ENCODE data around the gene KRTAP12-3. TPM values are rescaled to one million over a fixed set of nuclear protein-coding genes. Genes with fewer than 3 reads are reported as not detected.
"Not testable (repeated sequence)": the region's sequence is repeated elsewhere in the genome, so short reads cannot be mapped to it uniquely, and the experiment has no call there.

Gene KRTAP12-3
- polyA plus RNA-seq, 3 donors from 2014 or later, result 1.3 TPM; not detected in 2

DNA sequence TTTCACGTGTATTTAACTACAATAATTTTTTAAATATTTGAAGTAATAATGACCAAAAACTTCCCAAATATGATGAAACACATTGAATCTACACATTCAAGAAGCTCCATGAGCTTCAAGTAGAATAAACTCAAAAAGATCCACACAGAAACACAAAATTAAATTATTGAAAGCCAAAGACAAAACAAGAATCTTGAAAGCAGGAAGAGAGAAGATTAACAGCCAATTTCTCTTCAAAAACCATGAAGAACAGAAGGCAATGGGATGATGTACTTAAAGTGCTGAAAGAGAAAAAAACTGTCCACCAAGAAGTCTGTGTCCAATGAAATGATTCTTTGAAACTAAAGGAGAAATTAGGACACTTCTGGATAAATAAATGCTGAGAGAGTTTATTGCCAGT lies 25.7 kb upstream of the KRTAP12-3 start:
- Mint-ChIP-seq H3K4me1 (peaks cover 31 to 34% of the 10 kb centered on the region in 2 donors), H3K27me3 (ENCODE audit: low read depth in 3 of 3) (peaks cover 2 to 10% (median 8%) of the 10 kb centered on the region in 3 donors), H3K27ac (peak overlapping the region in 1 of 6 donors; percentile 68), H3K9me3 (peaks cover 22 to 39% (median 33%) of the 10 kb centered on the region in 6 donors), H3K36me3 (peaks cover 21 to 30% (median 24%) of the 10 kb centered on the region in 3 donors), H3K4me3 (peak overlapping the region in 1 of 5 donors; percentile 44)
- no peak for DNase-seq

DNA sequence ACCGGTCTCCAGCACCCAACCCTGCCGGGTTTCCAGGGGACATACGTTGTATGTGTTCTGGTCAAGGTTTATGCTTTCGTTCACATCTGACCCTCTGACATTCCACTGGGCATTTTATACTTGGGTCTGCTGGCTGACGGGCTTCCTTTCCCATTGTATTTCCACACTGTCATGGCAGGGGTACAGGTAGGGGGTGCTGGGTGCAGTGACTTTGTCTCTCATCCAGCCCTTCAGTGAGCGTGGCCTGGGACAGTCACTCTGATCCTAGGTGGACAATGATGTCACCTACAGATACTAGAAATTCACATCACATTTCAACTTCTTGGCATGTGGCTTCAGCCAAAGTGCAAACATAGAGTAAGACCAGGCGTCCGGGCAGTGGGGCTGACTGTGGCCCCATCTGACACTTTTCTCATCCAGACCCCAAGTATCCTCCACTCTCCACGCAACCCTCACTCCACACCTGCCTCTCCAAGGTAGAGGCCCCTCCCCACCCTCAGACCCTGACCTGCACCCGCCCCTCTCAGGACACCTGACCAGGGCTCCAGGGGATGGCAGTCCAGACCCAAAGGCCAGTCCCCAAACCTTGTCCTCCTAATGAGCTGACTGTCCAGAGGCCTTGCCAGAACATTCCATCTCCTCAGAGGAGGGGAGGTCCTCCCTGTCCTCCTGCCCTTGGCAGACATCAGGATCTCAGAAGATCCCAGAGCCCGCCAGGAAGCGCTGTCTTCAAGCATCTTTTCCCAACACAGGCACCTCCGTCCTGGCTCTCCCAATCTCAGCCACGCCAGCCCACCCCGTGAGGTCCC lies 21.3 kb upstream of the KRTAP12-3 start:
- Mint-ChIP-seq H3K27me3 (ENCODE audit: low read depth in 3 of 3) (peaks cover 3 to 15% (median 7%) of the 10 kb centered on the region in 3 donors), H3K27ac (peak overlapping the region in 1 of 6 donors; percentile 6), H3K36me3 (peaks cover 15 to 19% (median 19%) of the 10 kb centered on the region in 3 donors), H3K4me3 (no peak overlapping the region), H3K9me3 (peaks cover 16 to 27% (median 17%) of the 10 kb centered on the region in 6 donors), H3K4me1 (peaks cover 0 to 2% of the 10 kb centered on the region in 2 donors)
- DNase-seq, result no peak

DNA sequence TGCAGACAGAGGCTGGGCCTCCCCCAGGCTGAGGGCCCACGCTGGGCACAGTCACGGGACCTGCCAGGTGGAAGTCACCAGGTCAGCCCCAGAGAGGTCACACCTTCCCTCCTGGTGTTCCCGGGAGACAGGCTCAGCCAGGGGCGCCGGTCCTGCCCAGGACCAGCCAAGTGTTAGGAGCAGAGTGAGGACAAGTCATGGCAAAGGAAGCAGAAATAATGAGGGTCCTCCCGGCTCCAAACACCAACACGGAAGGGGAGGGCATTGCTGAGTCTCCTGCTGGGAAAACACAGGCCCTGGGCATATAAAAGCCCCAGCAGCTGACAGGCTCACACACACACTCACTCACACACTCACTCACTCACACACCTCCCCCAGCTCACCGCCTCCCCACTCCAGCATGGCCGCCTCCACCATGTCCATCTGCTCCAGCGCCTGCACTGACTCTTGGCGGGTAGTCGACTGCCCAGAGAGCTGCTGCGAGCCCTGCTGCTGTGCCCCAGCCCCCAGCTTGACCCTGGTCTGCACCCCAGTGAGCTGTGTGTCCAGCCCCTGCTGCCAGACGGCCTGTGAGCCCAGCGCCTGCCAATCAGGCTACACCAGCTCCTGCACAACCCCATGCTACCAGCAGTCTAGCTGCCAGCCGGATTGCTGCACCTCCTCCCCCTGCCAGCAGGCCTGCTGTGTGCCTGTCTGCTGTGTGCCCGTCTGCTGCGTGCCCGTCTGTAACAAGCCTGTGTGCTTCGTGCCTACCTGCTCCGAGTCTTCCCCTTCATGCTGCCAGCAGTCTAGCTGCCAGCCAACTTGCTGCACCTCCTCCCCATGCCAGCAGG lies 20.5 kb upstream of the KRTAP12-3 start, which contains the start of gene KRTAP10-10:
Gene KRTAP10-10, plus strand, starts transcription at position 339 of the 833 bp plus-strand sequence. Its CDS starts 62 bp downstream, at position 401.
- H3K4me3 Mint-ChIP-seq, result no peak within 1 kb of the TSS

DNA sequence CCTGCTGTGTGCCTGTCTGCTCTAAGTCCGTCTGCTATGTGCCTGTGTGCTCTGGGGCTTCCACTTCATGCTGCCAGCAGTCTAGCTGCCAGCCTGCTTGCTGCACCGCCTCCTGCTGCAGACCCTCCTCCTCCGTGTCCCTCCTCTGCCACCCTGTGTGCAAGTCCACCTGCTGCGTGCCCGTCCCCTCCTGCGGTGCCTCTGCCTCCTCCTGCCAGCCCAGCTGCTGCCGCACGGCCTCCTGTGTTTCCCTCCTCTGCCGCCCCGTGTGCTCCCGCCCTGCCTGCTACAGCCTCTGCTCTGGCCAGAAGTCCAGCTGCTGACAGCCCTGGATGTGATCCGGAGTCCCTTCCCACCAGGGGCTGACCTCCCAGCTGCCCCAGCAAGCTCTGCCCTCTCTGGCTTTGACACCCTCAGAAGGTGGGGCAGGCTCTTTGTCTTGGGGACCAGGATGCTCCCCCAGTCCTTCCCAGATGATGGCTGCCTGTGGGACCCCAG lies 19.8 kb upstream of the KRTAP12-3 start:
- Mint-ChIP-seq H3K27me3 (ENCODE audit: low read depth in 3 of 3) (peaks cover 1 to 15% (median 7%) of the 10 kb centered on the region in 3 donors), H3K9me3 (peaks cover 4 to 15% (median 8%) of the 10 kb centered on the region in 6 donors), H3K27ac (peak overlapping the region in 1 of 6 donors; percentile 78)
- H3K4me3 Mint-ChIP-seq, DNase-seq, H3K36me3 Mint-ChIP-seq, H3K4me1 Mint-ChIP-seq: not testable (repeated sequence)

More for the DNA sequence above, 20.5 kb upstream of the KRTAP12-3 start, which contains the start of gene KRTAP10-10:
- peaks cover 0 to 2% of the 10 kb centered on the region in 2 donors for H3K4me1 Mint-ChIP-seq
- H3K27ac Mint-ChIP-seq, result peak within 1 kb of the TSS in 2 of 6 donors; percentile 6 to 78
- peaks cover 9 to 19% (median 10%) of the 10 kb centered on the region in 6 donors for H3K9me3 Mint-ChIP-seq
- peaks cover 3 to 15% (median 7%) of the 10 kb centered on the region in 3 donors for H3K27me3 Mint-ChIP-seq (ENCODE audit: low read depth in 3 of 3)
- H3K36me3 Mint-ChIP-seq, result peaks cover 6 to 12% (median 11%) of the 10 kb centered on the region in 3 donors
- DNase-seq, result no peak

GRCh38 chr21:44638506-44639330 lies 19.0 kb upstream of the KRTAP12-3 start:
- H3K4me1 Mint-ChIP-seq, DNase-seq, H3K27ac Mint-ChIP-seq, H3K4me3 Mint-ChIP-seq, H3K36me3 Mint-ChIP-seq: not testable (repeated sequence)
- H3K9me3 Mint-ChIP-seq, result peaks cover 1 to 15% (median 7%) of the 10 kb centered on the region in 6 donors
- peaks cover 1 to 15% (median 11%) of the 10 kb centered on the region in 3 donors for H3K27me3 Mint-ChIP-seq (ENCODE audit: low read depth in 3 of 3)

GRCh38 chr21:44639331-44639655 lies 18.4 kb upstream of the KRTAP12-3 start:
- Mint-ChIP-seq H3K9me3 (peaks cover 3 to 21% (median 11%) of the 10 kb centered on the region in 6 donors), H3K4me1 (peaks cover 0 to 2% of the 10 kb centered on the region in 2 donors), H3K4me3 (no peak overlapping the region), H3K27ac (no peak overlapping the region), H3K27me3 (ENCODE audit: low read depth in 3 of 3) (peaks cover 1 to 15% (median 11%) of the 10 kb centered on the region in 3 donors), H3K36me3 (peaks cover 4 to 12% (median 9%) of the 10 kb centered on the region in 3 donors)
- DNase-seq, result no peak

DNA sequence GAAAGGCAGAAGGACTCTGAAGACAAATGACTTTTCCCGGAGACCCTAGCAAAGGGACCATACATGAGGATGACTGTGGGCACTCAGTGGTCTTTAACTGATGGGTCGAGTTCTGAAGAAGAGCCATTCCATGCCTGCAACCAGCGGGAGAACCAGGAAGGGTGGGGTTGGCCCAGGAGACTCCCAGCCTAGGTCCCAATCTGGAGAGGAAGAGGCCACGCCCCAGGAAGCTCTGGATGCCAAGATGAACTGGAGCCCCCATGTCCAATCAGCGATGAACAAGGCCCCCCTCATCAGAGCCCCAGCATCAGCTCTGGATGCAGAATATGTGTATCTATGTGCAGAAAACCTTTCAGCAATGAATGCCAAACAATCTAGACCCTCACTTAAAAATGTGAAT lies 17.0 kb upstream of the KRTAP12-3 start:
- Mint-ChIP-seq H3K4me1 (peaks cover 0 to 2% of the 10 kb centered on the region in 2 donors), H3K27ac (no peak overlapping the region), H3K36me3 (peaks cover 9 to 17% (median 17%) of the 10 kb centered on the region in 3 donors), H3K9me3 (peaks cover 13 to 35% (median 23%) of the 10 kb centered on the region in 6 donors), H3K27me3 (ENCODE audit: low read depth in 3 of 3) (peaks cover 6 to 15% (median 11%) of the 10 kb centered on the region in 3 donors), H3K4me3 (no peak overlapping the region)
- no peak for DNase-seq

DNA sequence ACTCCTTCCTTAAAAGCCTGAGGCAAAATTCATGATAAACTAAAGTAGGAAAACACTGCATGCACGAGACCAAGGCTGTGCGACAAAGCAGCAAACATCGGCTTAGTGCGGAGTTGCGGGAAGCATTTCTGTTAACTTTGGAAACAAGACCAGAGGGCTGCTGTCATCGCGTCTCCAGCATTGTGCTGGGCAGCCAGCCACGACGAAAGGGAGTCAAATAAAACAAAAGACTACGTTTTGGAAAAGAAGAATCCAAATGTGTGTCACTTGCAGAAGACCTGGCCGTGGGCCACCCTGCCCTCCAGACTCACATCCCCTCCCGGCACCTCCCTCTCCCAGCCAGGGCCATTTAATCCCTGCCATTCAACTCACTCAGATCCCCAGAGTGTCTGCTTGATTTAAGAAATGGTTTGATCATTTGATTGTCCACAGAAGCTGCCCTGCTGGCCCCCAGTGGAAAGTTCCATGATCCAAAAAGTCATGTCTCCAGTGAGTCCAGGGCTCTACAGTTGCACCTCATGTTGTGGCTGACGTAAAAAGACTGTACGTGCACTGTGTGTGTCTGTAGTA lies 13.9 kb upstream of the KRTAP12-3 start:
- peaks cover 13 to 35% (median 23%) of the 10 kb centered on the region in 6 donors for H3K9me3 Mint-ChIP-seq
- H3K4me3 Mint-ChIP-seq, result no peak overlapping the region
- H3K4me1 Mint-ChIP-seq, result peaks cover 0 to 2% of the 10 kb centered on the region in 2 donors
- DNase-seq, result no peak
- H3K36me3 Mint-ChIP-seq, result peaks cover 9 to 17% (median 17%) of the 10 kb centered on the region in 3 donors
- peaks cover 10 to 13% (median 11%) of the 10 kb centered on the region in 3 donors for H3K27me3 Mint-ChIP-seq (ENCODE audit: low read depth in 3 of 3)
- H3K27ac Mint-ChIP-seq, result peak overlapping the region in 1 of 6 donors; percentile 7

- Mint-ChIP-seq H3K27me3 (ENCODE audit: low read depth in 3 of 3) (peaks cover 8 to 13% (median 9%) of the 10 kb centered on the region in 3 donors), H3K36me3 (peaks cover 9 to 17% (median 16%) of the 10 kb centered on the region in 3 donors), H3K9me3 (peaks cover 13 to 35% (median 23%) of the 10 kb centered on the region in 6 donors), H3K4me3 (no peak overlapping the region), H3K27ac (no peak overlapping the region), H3K4me1 (no peaks in the 10 kb centered on the region)
- DNase-seq, result no peak
Observed at GRCh38 chr21:44644878-44645277, 12.9 kb upstream of the KRTAP12-3 start.

DNA sequence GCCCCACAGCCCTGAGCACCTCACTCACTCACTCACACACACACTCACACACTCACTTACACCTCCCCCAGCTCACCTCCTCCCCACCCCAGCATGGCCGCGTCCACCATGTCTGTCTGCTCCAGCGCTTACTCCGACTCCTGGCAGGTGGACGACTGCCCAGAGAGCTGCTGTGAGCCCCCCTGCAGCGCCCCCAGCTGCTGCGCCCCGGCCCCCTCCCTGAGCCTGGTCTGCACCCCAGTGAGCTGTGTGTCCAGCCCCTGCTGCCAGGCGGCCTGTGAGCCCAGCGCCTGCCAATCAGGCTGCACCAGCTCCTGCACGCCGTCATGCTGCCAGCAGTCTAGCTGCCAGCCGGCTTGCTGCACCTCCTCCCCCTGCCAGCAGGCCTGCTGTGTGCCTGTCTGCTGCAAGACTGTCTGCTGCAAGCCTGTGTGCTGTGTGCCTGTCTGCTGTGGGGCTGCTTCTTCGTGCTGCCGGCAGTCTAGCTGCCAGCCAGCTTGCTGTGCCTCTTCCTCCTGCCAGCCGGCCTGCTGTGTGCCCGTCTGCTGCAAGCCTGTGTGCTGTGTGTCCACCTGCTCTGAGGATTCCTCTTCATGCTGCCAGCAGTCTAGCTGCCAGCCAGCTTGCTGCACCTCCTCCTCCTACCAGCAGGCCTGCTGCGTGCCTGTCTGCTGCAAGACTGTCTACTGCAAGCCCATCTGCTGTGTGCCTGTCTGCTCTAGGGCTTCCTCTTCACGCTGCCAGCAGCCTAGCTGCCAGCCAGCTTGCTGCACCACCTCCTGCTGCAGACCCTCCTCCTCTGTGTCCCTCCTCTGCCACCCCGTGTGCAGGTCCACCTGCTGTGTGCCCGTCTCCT lies 11.1 kb upstream of the KRTAP12-3 start, which contains the start of gene KRTAP10-11:
Gene KRTAP10-11, plus strand, starts transcription at position 49 of the 856 bp plus-strand sequence. Its CDS starts 45 bp downstream, at position 94.
- not testable (repeated sequence) for H3K27me3 Mint-ChIP-seq (ENCODE audit: low read depth in 3 of 3); H3K4me1 Mint-ChIP-seq; DNase-seq; H3K4me3 Mint-ChIP-seq
- peaks cover 10 to 30% (median 23%) of the 10 kb centered on the region in 6 donors for H3K9me3 Mint-ChIP-seq
- peak within 1 kb of the TSS in 1 of 6 donors; percentile 49 for H3K27ac Mint-ChIP-seq
- H3K36me3 Mint-ChIP-seq, result peaks cover 9 to 13% (median 11%) of the 10 kb centered on the region in 3 donors

- H3K4me3 Mint-ChIP-seq, result no peak overlapping the region
- H3K27ac Mint-ChIP-seq, result no peak overlapping the region
- H3K36me3 Mint-ChIP-seq, result peaks cover 9 to 13% (median 11%) of the 10 kb centered on the region in 3 donors
- peaks cover 4 to 10% (median 5%) of the 10 kb centered on the region in 3 donors for H3K27me3 Mint-ChIP-seq (ENCODE audit: low read depth in 3 of 3)
- DNase-seq, result no peak
- peaks cover 10 to 30% (median 23%) of the 10 kb centered on the region in 6 donors for H3K9me3 Mint-ChIP-seq
- H3K4me1 Mint-ChIP-seq, result no peaks in the 10 kb centered on the region
Observed at GRCh38 chr21:44647222-44647552, 10.5 kb upstream of the KRTAP12-3 start.

Measured in immature natural killer cell (primary cell).